HG03175 (cell line): ENCODE data around the gene FBXL19.
"Not testable (repeated sequence)": the region's sequence is repeated elsewhere in the genome, so short reads cannot be mapped to it uniquely, and the experiment has no call there.

Experiments used
- ATAC-seq: cut with Tn5 transposase; IDR thresholded peaks from one replicate; pipeline ENCODE4 v1.9.1; 2021; ENCODE audit warnings: mild to moderate bottlenecking, moderate library complexity; ENCODE audit not compliant: unreplicated experiment

Gene FBXL19

GRCh38 chr16:30921748-30922419, 1.5 kb upstream of the FBXL19 start:
- no peak for ATAC-seq

- peak; percentile 75 for ATAC-seq
Measured at GRCh38 chr16:30922420-30922959, 882 bp upstream of the FBXL19 start.

- peak; percentile 75 for ATAC-seq
Measured at GRCh38 chr16:30922960-30923535, 324 bp upstream of the FBXL19 start.

GRCh38 chr16:30924076-30924912, 922 bp downstream of the FBXL19 start:
- ATAC-seq, result no peak

GRCh38 chr16:30924913-30925631, 1.7 kb downstream of the FBXL19 start:
- ATAC-seq, result no peak

GRCh38 chr16:30925632-30925987, 2.2 kb downstream of the FBXL19 start:
- ATAC-seq, result no peak

- no peak for ATAC-seq
Measured at GRCh38 chr16:30925995-30926811, 2.8 kb downstream of the FBXL19 start.

- ATAC-seq, result no peak
Measured at GRCh38 chr16:30926937-30927788, 3.8 kb downstream of the FBXL19 start.

- ATAC-seq, result no peak
Measured at GRCh38 chr16:30927789-30928378, 4.5 kb downstream of the FBXL19 start.

- no peak for ATAC-seq
Measured at GRCh38 chr16:30928390-30928789, 5.0 kb downstream of the FBXL19 start.

GRCh38 chr16:30929167-30929566, 5.8 kb downstream of the FBXL19 start:
- no peak for ATAC-seq

- no peak for ATAC-seq
Measured at GRCh38 chr16:30930160-30930571, 6.8 kb downstream of the FBXL19 start.

- ATAC-seq, result no peak
Measured at GRCh38 chr16:30931068-30931650, 7.8 kb downstream of the FBXL19 start.

- no peak for ATAC-seq
Measured at GRCh38 chr16:30934827-30935557, 11.6 kb downstream of the FBXL19 start.

GRCh38 chr16:30937692-30938091, 14.3 kb downstream of the FBXL19 start:
- ATAC-seq, result no peak

GRCh38 chr16:30939571-30939970, 16.2 kb downstream of the FBXL19 start:
- ATAC-seq, result not testable (repeated sequence)

- ATAC-seq, result peak; percentile 96
Measured at GRCh38 chr16:30941600-30942425, 18.4 kb downstream of the FBXL19 start.
